ENCODE measurements around the gene SOCS7. TPM values are rescaled to one million over a fixed set of nuclear protein-coding genes. Genes with fewer than 3 reads are reported as not detected.

Gene SOCS7
- total and polyA plus RNA-seq, 10 of the 15 experiments (the other 5 are each of a cell fraction or from before 2014, with no cell fraction given): 0.68 to 12.8 (median 7.3) TPM

- POLR2A ChIA-PET: no interaction called here
- no peaks in the 10 kb centered on the region for H4K20me1 ChIP-seq (ENCODE audit: control insufficient read depth, insufficient read depth)
- no peak overlapping the region for H2AFZ ChIP-seq (ENCODE audit: control insufficient read depth, low read depth, low read length)
- peaks cover 11% of the 10 kb centered on the region for H3K4me1 ChIP-seq (ENCODE audit: control insufficient read depth, insufficient read depth, low read length)
- intact Hi-C loops (cut with micrococcal nuclease; ENCODE audit: unreplicated experiment) (loop anchor here (10.0 kb wide), 1 partner anchor 164 kb away; no protein-coding TSS in a partner anchor), in situ Hi-C loops (cut with MboI) (no loop called here)
- H3K4me3 ChIP-seq: no peak overlapping the region
- H3K9me3 ChIP-seq (replicated peaks; ENCODE audit: control insufficient read depth, insufficient read depth, low read length): no peaks in the 10 kb centered on the region
- peaks cover 4 to 6% of the 10 kb centered on the region in 2 experiments; a peak in 3 of 4 replicates for H3K27me3 ChIP-seq (replicated peaks in 1 of 2; ENCODE audit: control insufficient read depth in 2 of 2, insufficient read depth in 2 of 2, low read length in 1 of 2)
- BruUV-seq (replicated peaks): no TSS peak
- no peaks in the 10 kb centered on the region for H3K36me3 ChIP-seq (ENCODE audit: control insufficient read depth in 2 of 2, insufficient read depth in 2 of 2, low read length in 1 of 2)
- WGBS (ENCODE audit: insufficient coverage, insufficient replicate concordance, low lambda C conversion rate, missing lambda C conversion rate): 50% methylated on average over 6 of the region's 6 CpGs
- RAD21 ChIA-PET (ENCODE audit: unreplicated experiment): interaction anchor here (0.9 kb wide), 1 partner anchor 139 kb away, joined by 3 read pairs; no protein-coding TSS in a partner anchor
- H3K9ac ChIP-seq (ENCODE audit: control insufficient read depth, insufficient read depth, low read length): no peak overlapping the region
- CTCF ChIA-PET: interaction anchor here (2.2 to 4.7 kb wide), 2 partner anchors 71 to 72 kb away, joined by 11 to 30 read pairs; no protein-coding TSS in a partner anchor
- ATAC-seq (no peak), DNase-seq (ENCODE audit: low read depth, low spot score) (no peak), FAIRE-seq (no peak)
- TF ChIP-seq NR2C2 (IDR thresholded peaks at IDR 0.05; ENCODE audit: borderline replicate concordance, control insufficient read depth, insufficient read length, low read depth) (no peak), SPI1 (IDR thresholded peaks at IDR 0.05; ENCODE audit: borderline replicate concordance, insufficient read depth, low read depth, low read length) (no peak), PRDM15 (CRISPR knock-in tag; IDR thresholded peaks at IDR 0.05) (no peak), ZBTB33 (IDR thresholded peaks at IDR 0.05) (no peak), ZNF274 (IDR thresholded peaks at IDR 0.05; ENCODE audit: insufficient read depth, insufficient read length) (no peak), NRF1 (conservative IDR thresholded peaks at IDR 0.05; ENCODE audit: low read depth, low read length) (no peak), TARDBP (IDR thresholded peaks at IDR 0.05; ENCODE audit: borderline replicate concordance) (no peak), RELB (IDR thresholded peaks at IDR 0.05; ENCODE audit: low read depth) (no peak), RAD51 (IDR thresholded peaks at IDR 0.05) (no peak), PBX3 (IDR thresholded peaks at IDR 0.05; ENCODE audit: insufficient replicate concordance, low read depth, low read length) (no peak), ZNF384 (IDR thresholded peaks at IDR 0.05; ENCODE audit: borderline replicate concordance, low read depth, low read length) (no peak), NBN (IDR thresholded peaks at IDR 0.05) (no peak), BCL3 (IDR thresholded peaks at IDR 0.05; ENCODE audit: borderline replicate concordance, insufficient read depth, low read depth, low read length, poor library complexity, severe bottlenecking) (no peak)
- H3K4me2 ChIP-seq (ENCODE audit: control insufficient read depth, insufficient read depth): no peak overlapping the region
- H3K27ac ChIP-seq (ENCODE audit: control insufficient read depth, insufficient read depth): no peak overlapping the region
- H3K79me2 ChIP-seq (ENCODE audit: control insufficient read depth, insufficient read depth, low read length): no peaks in the 10 kb centered on the region
- SMC1A ChIA-PET (ENCODE audit: uncharacterized antibody, unreplicated experiment): interaction anchor here (2.1 kb wide), 1 partner anchor 65 kb away, joined by 11 read pairs; no protein-coding TSS in a partner anchor
These were observed 68.9 kb downstream of the SOCS7 start for GRCh38 chr17:38420518-38420917.

Measured in GM12878 (cell line).